WTC11 (cell line): Measurements from ENCODE around the gene DCAF4L1. TPM values are rescaled to one million over a fixed set of nuclear protein-coding genes. Genes with fewer than 3 reads are reported as not detected.

ENCODE experiments used
- ATAC-seq: fragments of 200-7000 bp; cut with Tn5 transposase; 2 replicates; pipeline ENCODE4 v1.10.0; 2021; ENCODE audit warnings: mild to moderate bottlenecking, moderate library complexity
- CTCF ChIA-PET: fragments of 300-600 bp; sonication (Branson Sonifier 250); formaldehyde crosslinking; loops from one replicate; lab custom pipeline; 2021; ENCODE audit warnings: antibody characterized with exemption; lab: Charles Lee
- POLR2A ChIA-PET: fragments of 350-600 bp; sonication (Branson Sonifier 250); formaldehyde crosslinking; loops from one replicate; lab custom pipeline; 2021; ENCODE audit warnings: antibody characterized with exemption; lab: Charles Lee
- DNase-seq: peaks from one replicate; pipeline ENCODE4 v3.0.0; 2021; ENCODE audit warnings: low spot score
- H3K27ac Mint-ChIP-seq: 2 replicates; pipeline ENCODE4 v1.8.0; 2021; ENCODE audit warnings: mixed read lengths
- H3K27me3 Mint-ChIP-seq: 2 replicates; pipeline ENCODE4 v1.8.0; 2021; ENCODE audit warnings: low read depth, mild to moderate bottlenecking, moderate library complexity, mixed read lengths
- H3K36me3 Mint-ChIP-seq: 2 replicates; pipeline ENCODE4 v1.8.0; 2021; ENCODE audit warnings: mixed read lengths
- H3K4me1 Mint-ChIP-seq: 2 replicates; pipeline ENCODE4 v1.8.0; 2022; ENCODE audit warnings: mixed read lengths
- H3K4me3 Mint-ChIP-seq: 2 replicates; pipeline ENCODE4 v1.8.0; 2021; ENCODE audit warnings: mild to moderate bottlenecking, moderate library complexity, mixed read lengths
- H3K9me3 Mint-ChIP-seq: 2 replicates; pipeline ENCODE4 v1.8.0; 2021; ENCODE audit warnings: mixed read lengths
- ATF6 ChIP-seq: sonication (generic); formaldehyde crosslinking; IDR thresholded peaks from 2 replicates; pipeline ENCODE4 v1.8.1; 2023; ENCODE audit warnings: mild to moderate bottlenecking, missing genetic modification reagents
- FOXP1 ChIP-seq: sonication (generic); formaldehyde crosslinking; IDR thresholded peaks from 2 replicates; pipeline ENCODE4 v1.8.0; 2022; ENCODE audit warnings: missing genetic modification reagents, mild to moderate bottlenecking, moderate library complexity, borderline replicate concordance
- MXD4 ChIP-seq: fragments of 250-450 bp; sonication (Bioruptor Pico); IDR thresholded peaks from 2 replicates; pipeline ENCODE4 v1.8.0; 2021; ENCODE audit warnings: mild to moderate bottlenecking, moderate library complexity, borderline replicate concordance
- NR3C1 ChIP-seq: sonication (generic); formaldehyde crosslinking; conservative IDR thresholded peaks from 2 replicates; pipeline ENCODE4 v1.8.1; 2023; ENCODE audit warnings: low read depth, mild to moderate bottlenecking, missing genetic modification reagents
- OVOL2 ChIP-seq: fragments of 250-450 bp; sonication (Bioruptor Pico); IDR thresholded peaks from 2 replicates; pipeline ENCODE4 v1.9.0; 2021; ENCODE audit warnings: mild to moderate bottlenecking, borderline replicate concordance
- PRDM15 ChIP-seq: sonication (generic); formaldehyde crosslinking; IDR thresholded peaks from 2 replicates; pipeline ENCODE4 v1.8.0; 2022; ENCODE audit warnings: missing genetic modification reagents
- TEAD1 ChIP-seq: sonication (generic); formaldehyde crosslinking; IDR thresholded peaks from 2 replicates; pipeline ENCODE4 v1.8.0; 2022; ENCODE audit warnings: mild to moderate bottlenecking, missing genetic modification reagents
- TEAD4 ChIP-seq: sonication (generic); formaldehyde crosslinking; IDR thresholded peaks from 2 replicates; pipeline ENCODE4 v1.8.0; 2022; ENCODE audit warnings: mild to moderate bottlenecking, missing genetic modification reagents
- USF1 ChIP-seq: sonication (generic); formaldehyde crosslinking; IDR thresholded peaks from 2 replicates; pipeline ENCODE4 v1.8.0; 2022; ENCODE audit warnings: mild to moderate bottlenecking, missing genetic modification reagents
- ZNF121 ChIP-seq: sonication (generic); formaldehyde crosslinking; IDR thresholded peaks from 2 replicates; pipeline ENCODE4 v1.8.0; 2023; ENCODE audit warnings: missing genetic modification reagents
- total RNA-seq: library from RNA; stranded (reverse); gene quantifications from 3 replicates; pipeline ENCODE4 v1.2.3, GENCODE V29; 2021

DCAF4L1 gene
- total RNA-seq, 1 experiment from 2014 or later: 0.31 TPM

DNA sequence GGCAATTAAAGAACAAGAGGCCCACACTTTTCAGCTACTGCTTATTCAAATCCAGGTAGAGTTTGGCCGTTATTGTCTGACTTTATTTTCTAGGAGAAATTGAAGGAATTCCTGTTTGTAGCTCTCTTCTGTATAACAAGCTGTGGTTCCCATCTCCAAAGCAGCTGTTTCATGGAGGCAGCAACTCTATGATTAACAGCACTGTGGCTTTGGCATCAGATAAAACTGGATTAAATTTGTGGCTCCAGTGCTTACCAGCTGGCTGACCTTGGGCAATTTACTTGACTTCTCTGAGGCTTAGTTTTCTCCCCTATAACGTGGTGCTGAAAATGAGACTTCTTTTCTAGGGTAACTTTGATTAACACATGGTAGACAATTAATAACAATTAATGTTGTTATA, 36.9 kb downstream of the DCAF4L1 start:
- TF ChIP-seq PRDM15 (no peak), ATF6 (CRISPR knock-in tag) (no peak), ZNF121 (CRISPR knock-in tag) (no peak), TEAD4 (CRISPR knock-in tag) (no peak), FOXP1 (CRISPR knock-in tag) (no peak), USF1 (CRISPR knock-in tag) (no peak), MXD4 (no peak), TEAD1 (CRISPR knock-in tag) (no peak), NR3C1 (CRISPR knock-in tag) (no peak), OVOL2 (CRISPR knock-in tag) (no peak)
- H3K9me3 Mint-ChIP-seq: no peaks in the 10 kb centered on the region
- no peak overlapping the region for H3K27ac Mint-ChIP-seq
- H3K4me3 Mint-ChIP-seq: no peak overlapping the region
- peaks cover 16% of the 10 kb centered on the region for H3K36me3 Mint-ChIP-seq
- POLR2A ChIA-PET: no interaction called here
- no peaks in the 10 kb centered on the region for H3K27me3 Mint-ChIP-seq
- ATAC-seq: no peak
- no peaks in the 10 kb centered on the region for H3K4me1 Mint-ChIP-seq
- DNase-seq: no peak
- CTCF ChIA-PET: no interaction called here

Other genes starting within 250 kb of the DCAF4L1 start
- gene PHOX2B, start 233.0 kb upstream of the DCAF4L1 start, total RNA-seq: not detected in 3 replicates
- 80.8 to 82.4 TPM (median 81.4 TPM) in 3 replicates for gene TMEM33, start 46.3 kb upstream of the DCAF4L1 start, total RNA-seq
- gene SLC30A9, start 8.8 kb downstream of the DCAF4L1 start, total RNA-seq: 66.0 to 72.2 TPM (median 70.1 TPM) in 3 replicates
- gene BEND4, start 170.9 kb downstream of the DCAF4L1 start, total RNA-seq: 40.0 to 43.4 TPM (median 43.0 TPM) in 3 replicates